Measurements from ENCODE around the gene VAV2.

DNA sequence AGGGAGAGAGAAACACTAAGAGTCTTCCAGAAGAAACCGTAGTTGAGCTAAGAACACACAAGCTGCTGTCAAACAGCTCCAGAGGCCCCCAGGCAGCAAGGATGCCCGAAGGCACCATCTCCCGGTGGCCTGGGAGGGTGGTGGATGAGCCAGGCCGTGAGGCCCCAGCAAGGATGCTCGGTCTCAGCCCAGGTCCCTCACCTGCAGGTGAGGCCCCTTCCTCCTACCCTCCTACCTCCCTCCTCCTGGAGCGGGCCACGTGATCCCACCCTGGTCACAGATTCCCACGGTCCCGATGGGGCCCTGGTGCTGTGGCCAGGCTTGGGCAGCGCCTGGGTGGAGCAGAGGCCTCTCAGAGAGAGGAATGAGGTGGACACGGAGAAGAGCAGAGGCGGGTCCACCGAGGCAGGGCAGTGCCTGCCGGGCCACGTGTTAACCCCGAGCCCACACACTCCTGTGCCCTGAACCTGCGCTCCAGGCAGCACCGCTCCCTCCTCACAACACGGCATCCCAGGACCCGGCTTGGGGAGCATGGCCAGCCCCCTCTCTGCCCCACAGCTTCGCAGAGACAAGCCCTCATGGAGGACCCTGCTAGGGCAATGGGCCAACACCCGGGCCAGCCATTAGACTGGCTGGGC is 158.6 kb downstream of the VAV2 start:
- TF ChIP-seq, protein P1, sequence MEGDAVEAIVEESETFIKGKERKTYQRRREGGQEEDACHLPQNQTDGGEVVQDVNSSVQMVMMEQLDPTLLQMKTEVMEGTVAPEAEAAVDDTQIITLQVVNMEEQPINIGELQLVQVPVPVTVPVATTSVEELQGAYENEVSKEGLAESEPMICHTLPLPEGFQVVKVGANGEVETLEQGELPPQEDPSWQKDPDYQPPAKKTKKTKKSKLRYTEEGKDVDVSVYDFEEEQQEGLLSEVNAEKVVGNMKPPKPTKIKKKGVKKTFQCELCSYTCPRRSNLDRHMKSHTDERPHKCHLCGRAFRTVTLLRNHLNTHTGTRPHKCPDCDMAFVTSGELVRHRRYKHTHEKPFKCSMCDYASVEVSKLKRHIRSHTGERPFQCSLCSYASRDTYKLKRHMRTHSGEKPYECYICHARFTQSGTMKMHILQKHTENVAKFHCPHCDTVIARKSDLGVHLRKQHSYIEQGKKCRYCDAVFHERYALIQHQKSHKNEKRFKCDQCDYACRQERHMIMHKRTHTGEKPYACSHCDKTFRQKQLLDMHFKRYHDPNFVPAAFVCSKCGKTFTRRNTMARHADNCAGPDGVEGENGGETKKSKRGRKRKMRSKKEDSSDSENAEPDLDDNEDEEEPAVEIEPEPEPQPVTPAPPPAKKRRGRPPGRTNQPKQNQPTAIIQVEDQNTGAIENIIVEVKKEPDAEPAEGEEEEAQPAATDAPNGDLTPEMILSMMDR (IDR thresholded peaks at IDR 0.05) = no peak
- no peak for TF ChIP-seq POLR2AphosphoS5 (IDR thresholded peaks at IDR 0.05; ENCODE audit: low read depth, low read length)
